Fibroblast of lung (primary cell): ENCODE results near the gene TRERF1. TPM values are rescaled to one million over a fixed set of nuclear protein-coding genes. Genes with fewer than 3 reads are reported as not detected.

Experiments used
- DNase-seq, 2 donors: peaks; one replicate each; pipeline versions ENCODE4 v3.0.0 to v3.0.0-alpha.2; 2010; ENCODE audit warnings: low read depth in 2 of 2
- H2AFZ ChIP-seq: 2 replicates; pipeline ENCODE4 v1.5.1; 2012; ENCODE audit warnings: low read length, control low read depth, inconsistent platforms
- H3K27ac ChIP-seq: 2 replicates; pipeline ENCODE4 v1.5.1; 2011; ENCODE audit warnings: low read length, control low read depth; ENCODE audit not compliant: insufficient read depth
- H3K27me3 ChIP-seq: 2 replicates; pipeline ENCODE4 v1.5.1; 2011; ENCODE audit warnings: mild to moderate bottlenecking, low read length; ENCODE audit not compliant: control insufficient read depth, insufficient read depth
- H3K36me3 ChIP-seq: 2 replicates; pipeline ENCODE4 v1.5.1; 2011; ENCODE audit warnings: low read length; ENCODE audit not compliant: control insufficient read depth, insufficient read depth
- H3K4me1 ChIP-seq: 2 replicates; pipeline ENCODE4 v1.5.1; 2011; ENCODE audit warnings: low read length; ENCODE audit not compliant: control insufficient read depth, insufficient read depth; ENCODE audit errors: extremely low read depth
- H3K4me2 ChIP-seq: 2 replicates; pipeline ENCODE4 v1.5.1; 2011; ENCODE audit warnings: low read length, control low read depth; ENCODE audit not compliant: insufficient read depth; ENCODE audit errors: extremely low read depth
- H3K4me3 ChIP-seq, 4 experiments: fragments of 200-600 bp in 1 of 4; sonication (generic) in 1 of 4; replicated peaks in 1 of 4; 2 replicates each; pipeline ENCODE4 v1.5.1; 2011 to 2016; ENCODE audit warnings: low read length in 4 of 4, low read depth in 3 of 4, mild to moderate bottlenecking in 3 of 4, control low read depth in 2 of 4, inconsistent platforms in 1 of 4, mixed read lengths in 1 of 4; ENCODE audit not compliant: insufficient read depth in 1 of 4; ENCODE audit errors: control extremely low read depth in 1 of 4
- H3K79me2 ChIP-seq: 2 replicates; pipeline ENCODE4 v1.5.1; 2012; ENCODE audit warnings: mild to moderate bottlenecking, low read length, inconsistent platforms; ENCODE audit not compliant: control insufficient read depth, insufficient read depth
- H3K9ac ChIP-seq: 2 replicates; pipeline ENCODE4 v1.5.1; 2011; ENCODE audit warnings: mild to moderate bottlenecking, low read length, control low read depth; ENCODE audit not compliant: insufficient read depth
- H3K9me3 ChIP-seq: 2 replicates; pipeline ENCODE4 v1.5.1; 2012; ENCODE audit warnings: low read depth, low read length; ENCODE audit not compliant: control insufficient read depth, insufficient read depth
- H4K20me1 ChIP-seq: 2 replicates; pipeline ENCODE4 v1.5.1; 2011; ENCODE audit warnings: low read length; ENCODE audit not compliant: control insufficient read depth, insufficient read depth; ENCODE audit errors: extremely low read depth
- EZH2 ChIP-seq: IDR thresholded peaks from 2 replicates; pipeline ENCODE4 v1.5.1; 2012; ENCODE audit warnings: low read length, control low read depth, mild to moderate bottlenecking; ENCODE audit errors: missing control alignments
- polyA plus RNA-seq, 2 donors: library from polyadenylated mRNA; depleted of rRNA in 1 of 2; stranded (reverse) in 1 of 2; unstranded in 1 of 2; fragments of >200 nt; gene quantifications; 2 replicates each; pipeline ENCODE4 v1.2.1, GENCODE V29; 2011 to 2012; ENCODE audit warnings: missing spikeins in 1 of 2
- total RNA-seq: library from RNA; depleted of rRNA; stranded (reverse); fragments of >200 nt; gene quantifications from 2 replicates; pipeline ENCODE4 v1.2.1, GENCODE V29; 2014
- TF ChIP-seq, protein P1 (sequence below), 2 donors: IDR thresholded peaks in 1 of 2; conservative IDR thresholded peaks in 1 of 2; 1 replicate in 1 of 2; 2 replicates in 1 of 2; pipeline ENCODE4 v1.5.1; 2011 to 2012; ENCODE audit warnings: low read length in 2 of 2, control low read depth in 1 of 2, inconsistent platforms in 1 of 2, low read depth in 1 of 2, mild to moderate bottlenecking in 1 of 2

Gene TRERF1
- total and polyA plus RNA-seq, 2 donors (not counting 1 experiment from before 2014, with no cell fraction given) = 6.3 to 8.3 TPM

- Histone ChIP-seq H3K9ac (no peak overlapping the region), H4K20me1 (no peaks in the 10 kb centered on the region), H3K9me3 (no peaks in the 10 kb centered on the region), H3K36me3 (no peaks in the 10 kb centered on the region), H3K4me2 (no peak overlapping the region), H3K27ac (no peak overlapping the region), H3K27me3 (no peaks in the 10 kb centered on the region), H2AFZ (no peak overlapping the region), H3K4me1 (peaks cover 21% of the 10 kb centered on the region), H3K4me3 (no peak overlapping the region), H3K79me2 (peaks cover 79% of the 10 kb centered on the region)
- TF ChIP-seq, protein P1, sequence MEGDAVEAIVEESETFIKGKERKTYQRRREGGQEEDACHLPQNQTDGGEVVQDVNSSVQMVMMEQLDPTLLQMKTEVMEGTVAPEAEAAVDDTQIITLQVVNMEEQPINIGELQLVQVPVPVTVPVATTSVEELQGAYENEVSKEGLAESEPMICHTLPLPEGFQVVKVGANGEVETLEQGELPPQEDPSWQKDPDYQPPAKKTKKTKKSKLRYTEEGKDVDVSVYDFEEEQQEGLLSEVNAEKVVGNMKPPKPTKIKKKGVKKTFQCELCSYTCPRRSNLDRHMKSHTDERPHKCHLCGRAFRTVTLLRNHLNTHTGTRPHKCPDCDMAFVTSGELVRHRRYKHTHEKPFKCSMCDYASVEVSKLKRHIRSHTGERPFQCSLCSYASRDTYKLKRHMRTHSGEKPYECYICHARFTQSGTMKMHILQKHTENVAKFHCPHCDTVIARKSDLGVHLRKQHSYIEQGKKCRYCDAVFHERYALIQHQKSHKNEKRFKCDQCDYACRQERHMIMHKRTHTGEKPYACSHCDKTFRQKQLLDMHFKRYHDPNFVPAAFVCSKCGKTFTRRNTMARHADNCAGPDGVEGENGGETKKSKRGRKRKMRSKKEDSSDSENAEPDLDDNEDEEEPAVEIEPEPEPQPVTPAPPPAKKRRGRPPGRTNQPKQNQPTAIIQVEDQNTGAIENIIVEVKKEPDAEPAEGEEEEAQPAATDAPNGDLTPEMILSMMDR (conservative IDR thresholded peaks at IDR 0.05 in 1 of 2, IDR thresholded peaks at IDR 0.05 in 1 of 2; ENCODE audit: low read depth in 1 of 2, low read length in 2 of 2) = no peak
- TF ChIP-seq EZH2 = no peak
- DNase-seq = no peak
These were observed 50.1 kb downstream of the TRERF1 start for GRCh38 chr6:42401613-42401951.

DNA sequence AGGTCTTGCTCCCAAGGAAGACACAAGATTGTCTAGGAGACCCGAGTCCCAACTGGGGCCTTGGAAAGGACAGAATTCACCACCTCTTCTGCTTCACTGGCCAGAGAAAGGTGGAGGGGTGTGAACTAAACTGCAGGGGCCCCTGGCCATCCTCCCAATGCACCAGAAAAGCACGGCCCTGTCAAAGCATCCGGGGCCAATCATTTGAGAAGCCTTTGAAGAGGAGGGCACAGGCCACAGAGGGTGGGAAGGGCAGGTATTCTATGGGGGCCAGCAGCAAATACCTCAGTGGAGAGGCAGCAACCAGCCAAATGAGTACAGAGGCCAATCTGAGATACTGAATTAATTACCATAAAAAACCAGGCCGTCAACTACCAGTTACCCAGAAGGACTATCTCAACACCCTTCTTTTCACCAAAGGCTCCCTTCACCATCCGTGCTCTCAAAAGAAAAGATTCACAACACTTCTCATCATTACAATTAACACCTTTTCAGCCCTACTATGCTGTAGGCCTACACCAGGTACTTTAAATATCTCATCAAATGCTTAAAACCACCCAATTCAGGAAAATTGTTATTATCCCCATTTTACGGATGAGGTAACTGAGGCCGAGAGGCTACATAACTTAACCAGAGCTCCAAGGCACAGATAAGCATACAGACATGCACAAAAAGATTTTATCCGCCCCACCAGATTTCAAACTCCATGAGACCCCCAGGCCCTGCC, 50.7 kb downstream of the TRERF1 start:
- no peak for DNase-seq
- Histone ChIP-seq H4K20me1 (no peaks in the 10 kb centered on the region), H3K4me1 (peaks cover 19% of the 10 kb centered on the region), H3K36me3 (no peaks in the 10 kb centered on the region), H3K27ac (no peak overlapping the region), H3K9ac (no peak overlapping the region), H3K4me3 (no peak overlapping the region), H3K9me3 (no peaks in the 10 kb centered on the region), H3K27me3 (no peaks in the 10 kb centered on the region), H2AFZ (no peak overlapping the region), H3K4me2 (no peak overlapping the region), H3K79me2 (peaks cover 74% of the 10 kb centered on the region)
- no peak for TF ChIP-seq EZH2
- TF ChIP-seq, protein P1 (conservative IDR thresholded peaks at IDR 0.05 in 1 of 2, IDR thresholded peaks at IDR 0.05 in 1 of 2; ENCODE audit: low read depth in 1 of 2, low read length in 2 of 2) = no peak

DNA sequence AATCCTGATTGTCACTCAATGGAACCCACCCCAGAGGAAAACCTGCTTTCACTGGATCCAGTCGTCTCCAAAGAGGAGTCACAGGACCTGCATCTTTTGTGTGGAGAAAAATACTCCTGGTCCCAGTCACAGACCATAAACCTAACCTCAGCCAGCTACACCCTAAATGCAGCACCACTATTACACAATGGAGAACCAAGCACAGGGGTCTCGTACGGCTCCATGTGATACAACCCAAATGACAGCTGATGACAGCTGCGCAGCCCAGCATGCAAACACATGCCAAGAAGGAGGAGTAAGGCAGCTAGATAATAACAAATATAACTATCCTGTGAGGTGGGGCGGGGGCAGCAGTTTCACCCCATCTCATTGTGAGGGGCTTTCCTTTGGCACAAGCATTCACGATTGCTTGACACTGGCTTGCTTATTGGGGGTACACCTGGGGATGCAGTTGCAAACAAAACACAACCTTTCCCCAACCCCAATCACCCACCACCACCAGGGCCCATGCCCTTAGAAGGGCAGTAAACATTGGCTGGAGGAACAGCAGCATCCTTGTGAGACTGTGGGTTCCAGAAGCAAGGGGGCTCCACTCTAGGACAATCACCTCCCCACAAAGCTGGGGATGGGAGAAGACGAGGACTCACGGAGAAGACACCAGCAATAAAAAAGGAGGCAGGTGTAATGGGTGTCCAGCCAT, 51.5 kb downstream of the TRERF1 start:
- no peak overlapping the region for H2AFZ ChIP-seq
- no peak overlapping the region for H3K4me2 ChIP-seq
- TF ChIP-seq, protein P1 (conservative IDR thresholded peaks at IDR 0.05 in 1 of 2, IDR thresholded peaks at IDR 0.05 in 1 of 2; ENCODE audit: low read depth in 1 of 2, low read length in 2 of 2) = no peak
- no peak for TF ChIP-seq EZH2
- H3K36me3 ChIP-seq = no peaks in the 10 kb centered on the region
- H4K20me1 ChIP-seq = no peaks in the 10 kb centered on the region
- no peaks in the 10 kb centered on the region for H3K9me3 ChIP-seq
- H3K27me3 ChIP-seq = no peaks in the 10 kb centered on the region
- H3K4me1 ChIP-seq = peaks cover 13% of the 10 kb centered on the region
- H3K79me2 ChIP-seq = peaks cover 74% of the 10 kb centered on the region
- no peak overlapping the region for H3K27ac ChIP-seq
- DNase-seq = no peak
- no peak overlapping the region for H3K4me3 ChIP-seq
- no peak overlapping the region for H3K9ac ChIP-seq
